NCI-H2171 (cell line): ENCODE results near the gene VWA5A.

Experiments
- DNase-seq: peaks from one replicate; lab custom pipeline; 2025; lab: John Stamatoyannopoulos, UW

Gene VWA5A

GRCh38 chr11:124114942-124115781, at the start of gene VWA5A:
Gene VWA5A (plus strand): TSS chr11:124115450. CDS start chr11:124117512, 2,062 bp downstream.
- peak; percentile 48 for DNase-seq

DNA sequence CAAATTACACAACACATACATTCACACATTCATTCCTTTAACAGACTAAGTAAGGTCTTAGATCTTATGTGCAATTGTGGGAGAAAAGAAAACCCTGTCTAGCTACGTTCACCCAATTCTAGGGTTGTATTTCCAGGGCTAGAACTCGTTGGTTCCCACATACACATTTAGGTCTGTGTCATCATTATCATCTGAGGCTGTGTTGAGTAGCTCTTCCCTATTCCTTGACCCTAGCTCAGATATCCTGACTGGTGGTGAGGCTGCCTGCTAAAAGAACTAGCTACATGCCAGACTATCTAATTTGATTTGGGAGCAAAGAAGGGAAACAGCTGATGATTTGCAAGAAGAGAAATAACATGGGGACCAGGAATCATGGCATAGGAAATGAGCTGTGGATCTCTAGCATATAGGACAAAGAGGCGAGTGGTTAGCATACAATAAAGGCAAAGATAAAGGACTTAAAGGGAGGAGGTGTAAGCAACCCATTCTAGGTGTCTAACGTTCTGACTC, 46.6 kb upstream of the VWA5A start:
- no peak for DNase-seq

DNA sequence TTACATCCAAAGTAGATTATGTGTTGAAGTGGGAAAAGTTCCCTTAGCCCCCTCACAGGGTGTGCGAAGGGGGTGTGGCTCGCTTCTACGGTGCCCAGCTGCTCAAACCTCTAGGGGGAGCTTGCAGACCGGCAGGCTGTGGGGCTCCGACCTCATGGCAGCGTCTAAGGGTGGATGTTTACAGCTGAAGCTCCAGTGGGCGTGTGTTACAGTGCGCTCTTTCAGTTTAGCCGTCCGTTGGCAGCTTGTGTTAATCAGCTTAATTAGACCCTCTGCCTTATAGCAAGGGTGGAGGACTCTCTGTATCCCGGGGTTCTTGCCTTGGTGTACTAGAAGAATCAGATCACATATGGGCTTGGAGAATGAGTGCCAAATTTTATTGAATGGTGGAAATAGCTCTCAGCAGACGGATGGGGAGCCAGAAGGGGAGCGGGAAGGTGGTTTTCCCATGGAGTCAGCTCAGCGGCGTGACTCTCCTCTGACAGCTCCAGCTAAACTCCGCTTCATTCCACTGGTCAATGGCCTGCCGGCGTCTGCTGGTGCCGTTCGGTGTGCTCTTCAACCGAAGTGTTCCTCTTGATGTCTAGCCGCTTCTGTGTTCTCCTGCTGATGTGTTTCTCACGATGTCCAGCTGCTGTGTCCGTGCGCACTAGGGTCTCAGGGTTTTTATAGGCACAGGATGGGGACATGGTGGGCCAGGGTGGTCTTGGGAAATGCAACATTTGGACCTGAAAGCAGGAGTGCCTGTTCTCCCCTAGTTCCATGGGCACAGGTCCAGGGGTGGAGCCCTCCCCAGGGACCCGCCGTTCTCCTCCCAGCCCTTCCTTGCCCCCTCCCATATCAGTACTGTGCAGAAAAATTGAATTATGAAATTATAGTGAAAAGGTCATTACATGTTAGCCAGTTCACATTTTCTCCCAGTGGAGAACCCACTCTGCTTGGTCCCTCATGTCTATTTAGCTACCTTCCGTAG, 45.5 kb upstream of the VWA5A start:
- DNase-seq = peak; percentile 52

DNA sequence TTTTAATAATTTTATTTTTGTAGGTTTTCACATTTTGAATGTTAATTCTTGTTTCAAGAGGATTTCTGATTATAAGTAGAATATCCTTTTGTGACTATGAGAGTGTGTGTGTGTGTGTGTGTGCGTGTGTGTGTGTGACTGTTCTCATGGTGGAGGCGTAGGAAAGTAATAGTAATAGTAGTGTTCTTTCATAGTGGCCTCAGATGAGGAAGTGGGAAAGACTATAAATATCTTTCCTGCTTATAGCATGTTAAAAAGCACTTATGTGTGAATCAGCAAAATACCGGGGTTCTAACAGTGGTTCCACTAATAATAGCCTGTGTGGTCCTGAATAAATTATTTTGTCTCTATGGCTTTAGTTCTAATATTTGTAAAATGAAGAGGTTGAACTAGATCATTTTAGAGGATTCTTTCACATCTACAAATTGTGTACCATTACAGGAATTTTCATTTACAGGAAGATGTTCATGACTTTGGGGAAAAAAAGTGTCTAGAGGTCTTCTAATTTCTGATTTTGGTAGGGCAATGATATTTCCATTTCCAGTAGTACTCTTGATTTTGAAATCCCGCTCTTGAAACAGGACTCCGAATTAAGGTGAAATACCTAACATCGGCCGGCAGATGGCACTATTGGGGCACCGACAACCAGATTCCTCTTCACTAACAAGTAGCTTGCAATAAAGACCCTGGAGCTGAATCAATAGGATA, 44.2 kb upstream of the VWA5A start:
- DNase-seq = no peak

DNA sequence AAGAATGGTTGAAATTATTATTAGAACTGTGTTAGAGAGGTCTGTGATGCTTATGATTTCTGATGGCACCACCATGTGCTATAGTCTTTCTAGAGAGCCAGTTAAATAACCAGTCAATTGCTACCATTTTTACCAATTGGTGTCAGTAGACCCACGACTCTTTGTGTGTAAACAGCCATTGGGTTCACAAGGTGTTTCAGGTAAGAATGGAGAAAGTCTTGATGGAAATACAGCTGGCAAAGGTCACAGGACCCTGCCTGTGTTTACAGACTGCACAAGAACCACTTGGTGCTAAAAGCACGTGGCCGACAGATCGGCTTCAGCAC, 43.7 kb upstream of the VWA5A start:
- no peak for DNase-seq

- DNase-seq = no peak
Measured at GRCh38 chr11:124072147-124072546, 43.1 kb upstream of the VWA5A start.

DNA sequence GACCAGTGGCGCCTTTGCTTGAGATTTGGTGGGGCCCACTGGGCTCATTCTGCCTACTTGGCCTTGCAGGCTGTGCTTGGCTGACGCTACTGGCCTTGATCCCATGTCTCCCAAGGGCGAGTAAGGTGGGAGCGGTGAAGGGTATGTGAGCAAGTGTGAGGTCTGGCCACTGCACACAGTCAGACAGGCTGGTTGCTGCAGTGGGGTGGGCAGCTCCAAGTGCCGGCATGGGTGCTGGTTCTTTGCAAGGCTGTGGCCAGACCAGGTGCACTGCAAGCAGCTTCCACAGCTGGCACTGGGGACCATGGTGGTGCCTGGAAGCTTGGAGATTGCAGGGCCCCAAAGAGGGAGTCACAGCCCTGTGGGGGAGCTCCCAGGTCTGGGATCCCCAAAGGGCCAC, 40.7 kb upstream of the VWA5A start:
- DNase-seq = no peak

DNA sequence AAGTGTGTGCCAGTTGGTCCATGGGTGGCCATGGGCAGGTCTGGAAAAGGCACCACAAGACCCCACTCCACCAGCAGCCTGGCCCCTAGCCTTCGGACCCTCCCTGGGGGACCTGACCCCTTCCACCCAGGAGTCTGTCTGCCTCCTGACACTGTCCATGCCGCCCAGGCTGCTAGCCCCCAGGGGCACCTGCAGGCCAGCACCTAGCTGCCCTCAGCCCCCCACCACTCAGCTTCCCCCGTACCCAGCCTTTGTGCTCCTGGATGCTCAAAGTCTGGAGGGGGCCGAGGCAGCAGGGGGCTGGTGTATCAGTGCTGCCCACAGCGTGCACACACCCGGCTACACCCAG, 39.8 kb upstream of the VWA5A start:
- no peak for DNase-seq

GRCh38 chr11:124075841-124076651, 39.2 kb upstream of the VWA5A start:
- DNase-seq = no peak

GRCh38 chr11:124077266-124077665, 38.0 kb upstream of the VWA5A start:
- no peak for DNase-seq

DNA sequence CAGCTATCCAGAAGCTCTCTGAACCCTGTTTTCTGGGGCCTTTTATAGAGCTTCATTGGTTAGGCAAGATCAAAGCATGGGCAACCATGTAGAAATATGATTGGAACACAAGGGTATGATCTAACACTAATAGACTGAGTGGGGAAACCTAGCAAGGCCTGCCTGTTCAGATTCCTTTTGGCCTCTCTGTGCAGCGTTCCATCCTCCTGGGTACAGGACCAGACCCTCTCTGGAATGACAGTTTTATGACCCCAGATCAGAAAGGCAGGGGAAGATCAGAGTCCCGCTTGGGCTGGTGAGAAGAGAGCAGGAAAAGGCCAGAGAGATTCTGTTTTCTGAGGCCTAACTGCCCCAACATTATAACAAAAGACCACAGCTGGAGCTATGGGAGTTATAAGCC, 36.7 kb upstream of the VWA5A start:
- DNase-seq = no peak

- no peak for DNase-seq
Measured at GRCh38 chr11:124079631-124080326, 35.5 kb upstream of the VWA5A start.

GRCh38 chr11:124080327-124081001, 34.8 kb upstream of the VWA5A start:
- no peak for DNase-seq

GRCh38 chr11:124081483-124081882, 33.8 kb upstream of the VWA5A start:
- DNase-seq = no peak

DNA sequence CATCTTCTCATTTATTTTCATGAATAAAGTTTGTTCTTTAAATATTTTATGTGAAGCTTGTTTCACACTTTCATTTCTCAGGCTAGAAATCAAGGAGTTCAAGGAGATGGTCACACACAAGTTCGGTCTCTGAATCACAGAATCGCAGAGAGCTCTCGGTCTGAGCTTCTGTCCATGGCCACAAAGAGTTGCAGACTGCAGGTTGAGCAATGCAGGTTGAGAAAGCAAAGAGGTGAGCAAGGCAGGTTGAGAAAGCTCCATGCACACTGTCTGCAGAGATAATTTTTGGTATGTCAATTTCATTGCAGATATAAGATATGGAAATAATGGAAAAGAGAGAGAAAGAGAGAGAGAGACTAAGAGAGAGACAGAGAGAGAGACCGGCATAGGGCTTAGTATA, 32.9 kb upstream of the VWA5A start:
- DNase-seq = no peak

DNA sequence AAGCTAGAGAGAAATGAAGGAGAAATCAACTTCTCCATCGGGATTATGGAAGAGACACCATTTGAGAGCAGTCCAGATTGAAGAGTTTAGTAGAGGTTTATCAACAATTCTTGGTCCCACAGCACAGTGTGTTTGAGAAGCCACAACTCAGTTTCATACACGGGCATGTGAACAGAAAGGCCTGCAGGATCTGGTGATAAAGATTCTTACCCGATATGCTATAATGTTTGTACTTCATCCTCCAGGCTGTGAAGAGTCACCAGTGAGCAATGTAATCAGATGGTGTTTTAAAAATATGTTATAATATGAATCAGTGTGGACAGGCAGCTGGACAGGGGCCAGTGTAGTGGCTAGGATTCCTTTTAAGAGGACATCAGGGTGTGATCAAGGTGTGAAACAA, 29.7 kb upstream of the VWA5A start:
- no peak for DNase-seq

DNA sequence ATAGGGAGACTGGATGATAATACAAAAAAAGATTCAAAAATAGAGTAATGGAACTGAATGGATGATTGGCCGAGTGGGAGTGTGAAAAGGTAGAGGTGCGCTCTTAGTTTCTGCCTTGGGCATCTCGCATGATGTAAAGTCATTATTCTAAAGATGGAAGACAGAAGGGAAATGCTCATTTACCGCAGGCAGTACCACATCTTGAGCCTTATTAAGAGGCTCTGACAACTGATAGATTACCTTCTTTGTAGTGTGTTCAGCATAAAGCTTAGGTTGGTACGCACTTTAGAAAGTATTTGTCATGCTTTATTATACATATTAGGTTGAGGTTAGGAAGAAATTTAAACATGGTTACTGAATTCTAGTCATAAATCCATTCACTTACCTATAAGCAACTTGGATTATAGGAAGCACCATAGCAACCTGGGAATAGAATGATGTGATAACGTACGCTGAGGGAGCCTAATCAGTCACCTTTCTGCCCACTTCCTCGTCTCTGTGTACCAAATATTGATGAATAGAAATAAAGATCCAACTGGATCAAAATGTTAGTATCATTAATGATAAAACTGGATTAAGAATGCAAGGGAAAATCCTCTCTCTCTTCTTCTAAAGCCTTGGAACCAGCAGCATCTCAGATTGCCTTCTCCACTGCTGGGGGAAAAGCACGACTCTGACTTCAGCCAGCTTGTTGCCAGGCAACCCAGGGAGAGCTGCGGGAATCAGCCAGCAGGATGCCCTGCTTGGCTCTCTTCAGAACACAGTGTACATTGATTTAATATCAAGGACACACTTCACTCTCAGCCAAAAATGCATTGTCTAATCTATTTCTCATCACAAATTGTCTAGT, 29.0 kb upstream of the VWA5A start:
- peak; percentile 22 for DNase-seq

GRCh38 chr11:124090996-124091395, 24.3 kb upstream of the VWA5A start:
- DNase-seq = peak; percentile 49

- DNase-seq = no peak
Measured at GRCh38 chr11:124093330-124093729, 21.9 kb upstream of the VWA5A start.
